Neural progenitor cell (in vitro differentiated cells): Measurements from ENCODE around the gene CTSE. TPM values are rescaled to one million over a fixed set of nuclear protein-coding genes. Genes with fewer than 3 reads are reported as not detected.

Experiments
- DNase-seq: peaks from one replicate; pipeline ENCODE4 v3.0.0-alpha.2; 2016; ENCODE audit warnings: low spot score
- H2AFZ ChIP-seq: fragments of 200-600 bp; sonication (generic); replicated peaks from 2 replicates; pipeline ENCODE4 v1.6.1; 2016; ENCODE audit warnings: antibody characterized with exemption
- H3F3A ChIP-seq: fragments of 200-600 bp; sonication (generic); 2 replicates; pipeline ENCODE4 v1.6.1; 2016; ENCODE audit warnings: antibody characterized with exemption, low read depth
- H3K27ac ChIP-seq: fragments of 200-600 bp; sonication (generic); 2 replicates; pipeline ENCODE4 v1.5.1; 2016; ENCODE audit warnings: mild to moderate bottlenecking
- H3K27me3 ChIP-seq: fragments of 200-600 bp; sonication (generic); 2 replicates; pipeline ENCODE4 v1.6.1; 2016; ENCODE audit warnings: mild to moderate bottlenecking, moderate library complexity
- H3K36me3 ChIP-seq: fragments of 200-600 bp; sonication (generic); 2 replicates; pipeline ENCODE4 v1.5.1; 2016
- H3K4me1 ChIP-seq: fragments of 200-600 bp; sonication (generic); 2 replicates; pipeline ENCODE4 v1.6.1; 2016; ENCODE audit warnings: mixed run types
- H3K4me2 ChIP-seq: fragments of 200-600 bp; sonication (generic); 2 replicates; pipeline ENCODE4 v1.6.1; 2016
- H3K4me3 ChIP-seq: fragments of 200-600 bp; sonication (generic); 2 replicates; pipeline ENCODE4 v1.5.1; 2016
- H3K79me2 ChIP-seq: fragments of 200-600 bp; sonication (generic); 2 replicates; pipeline ENCODE4 v1.6.1; 2016; ENCODE audit warnings: low read depth
- H3K9ac ChIP-seq: fragments of 200-600 bp; sonication (generic); 2 replicates; pipeline ENCODE4 v1.6.1; 2016
- H3K9me3 ChIP-seq: fragments of 200-600 bp; sonication (generic); 2 replicates; pipeline ENCODE4 v1.5.1; 2016; ENCODE audit warnings: low read depth
- H4K20me1 ChIP-seq: fragments of 200-600 bp; sonication (generic); 2 replicates; pipeline ENCODE4 v1.6.1; 2016; ENCODE audit warnings: low read depth
- H3K27ac Mint-ChIP-seq: 3 replicates; pipeline ENCODE4 v1.8.0; 2021; ENCODE audit warnings: mixed read lengths
- H3K27me3 Mint-ChIP-seq: 2 replicates; pipeline ENCODE4 v1.8.0; 2022; ENCODE audit warnings: low read depth, mild to moderate bottlenecking, inconsistent platforms, moderate library complexity, mixed read lengths; ENCODE audit not compliant: insufficient read depth
- H3K36me3 Mint-ChIP-seq: 3 replicates; pipeline ENCODE4 v1.8.0; 2021; ENCODE audit warnings: mixed read lengths
- H3K4me1 Mint-ChIP-seq: 3 replicates; pipeline ENCODE4 v1.8.0; 2021; ENCODE audit warnings: mixed read lengths
- H3K4me3 Mint-ChIP-seq: 3 replicates; pipeline ENCODE4 v1.8.0; 2021; ENCODE audit warnings: mild to moderate bottlenecking, moderate library complexity, mixed read lengths
- H3K9me3 Mint-ChIP-seq: 3 replicates; pipeline ENCODE4 v1.8.0; 2020; ENCODE audit warnings: mixed read lengths
- CTCF ChIP-seq: fragments of 200-600 bp; sonication (generic); IDR thresholded peaks from 2 replicates; pipeline ENCODE4 v1.5.1; 2017; ENCODE audit warnings: antibody characterized with exemption, mild to moderate bottlenecking
- EZH2 ChIP-seq: fragments of 200-600 bp; sonication (generic); IDR thresholded peaks from 2 replicates; pipeline ENCODE4 v1.6.1; 2017; ENCODE audit warnings: antibody characterized with exemption, mild to moderate bottlenecking, moderate library complexity
- EZH2phosphoT487 ChIP-seq: fragments of 200-600 bp; sonication (generic); IDR thresholded peaks from 2 replicates; pipeline ENCODE4 v1.6.1; 2017; ENCODE audit warnings: antibody characterized with exemption
- total RNA-seq: library from RNA; depleted of rRNA; stranded (reverse); fragments of >200 nt; gene quantifications from 2 replicates; pipeline ENCODE4 v1.2.3, GENCODE V29; 2015; ENCODE audit warnings: low replicate concordance

The CTSE gene
- total RNA-seq, 1 donor from 2014 or later = not detected

DNA sequence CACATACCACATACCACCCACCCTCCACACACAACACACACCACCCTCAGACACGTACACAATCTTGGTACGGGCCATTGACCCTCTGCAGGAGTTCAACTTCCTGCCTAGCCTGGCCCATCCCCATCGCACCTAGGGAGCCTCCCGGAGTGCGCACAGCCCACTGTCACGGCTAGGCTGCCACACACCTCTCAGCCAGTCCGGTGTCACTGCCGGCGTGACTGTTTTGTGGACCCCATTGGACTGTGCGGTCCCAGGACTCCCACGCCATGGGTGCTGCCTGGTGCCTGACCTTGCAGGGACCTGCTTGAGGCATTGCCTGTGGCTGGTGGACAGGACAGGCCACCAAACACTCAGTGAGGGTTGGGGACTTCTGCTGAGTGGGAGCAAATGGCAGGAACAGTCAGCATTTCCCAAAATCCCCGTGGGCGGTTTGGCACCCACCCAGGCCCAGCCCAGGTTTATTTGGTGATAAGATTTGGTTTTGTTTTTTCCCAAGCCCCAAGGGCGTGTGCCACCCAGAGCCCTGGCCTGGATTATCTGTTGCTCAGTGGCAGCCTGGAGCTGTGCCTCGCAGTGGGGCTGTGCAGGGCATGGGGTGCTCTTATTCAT lies 48.2 kb downstream of the CTSE start:
- H3K36me3 ChIP-seq = no peaks in the 10 kb centered on the region
- no peak for DNase-seq

DNA sequence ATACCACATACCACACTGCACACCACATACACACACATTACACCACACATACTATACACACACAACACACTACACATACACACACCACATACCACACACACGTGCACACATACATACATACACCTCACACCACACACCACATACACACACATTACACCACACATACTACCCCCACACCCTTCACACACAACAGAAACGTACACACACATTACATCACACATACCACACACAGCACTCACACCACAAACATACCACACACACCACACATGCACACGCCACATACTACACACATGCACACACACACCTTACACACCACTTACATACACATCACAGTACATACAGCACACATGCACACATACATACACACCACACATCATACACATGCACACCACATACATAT lies 49.0 kb downstream of the CTSE start:
- Histone ChIP-seq H3K36me3 (no peaks in the 10 kb centered on the region), H3K79me2 (no peaks in the 10 kb centered on the region), H3K9me3 (no peaks in the 10 kb centered on the region), H3K27me3 (no peaks in the 10 kb centered on the region), H3K27ac (no peak overlapping the region), H2AFZ (no peak overlapping the region), H3K4me2 (no peak overlapping the region), H3F3A (peaks cover 19% of the 10 kb centered on the region), H3K9ac (no peak overlapping the region), H4K20me1 (no peaks in the 10 kb centered on the region), H3K4me3 (no peak overlapping the region), H3K4me1 (peaks cover 5% of the 10 kb centered on the region)
- Mint-ChIP-seq H3K27ac (no peak overlapping the region), H3K27me3 (peaks cover 14% of the 10 kb centered on the region), H3K36me3 (no peaks in the 10 kb centered on the region), H3K4me3 (peak overlapping the region; percentile 12), H3K4me1 (peaks cover 14% of the 10 kb centered on the region), H3K9me3 (peaks cover 6% of the 10 kb centered on the region)
- TF ChIP-seq EZH2phosphoT487 = no peak
- TF ChIP-seq CTCF = no peak
- no peak for TF ChIP-seq EZH2
- DNase-seq = no peak

More for the DNA sequence above, 48.2 kb downstream of the CTSE start:
- Histone ChIP-seq H3K27ac (no peak overlapping the region), H3K4me2 (no peak overlapping the region), H3F3A (peaks cover 19% of the 10 kb centered on the region), H3K4me3 (no peak overlapping the region), H2AFZ (no peak overlapping the region), H3K9me3 (no peaks in the 10 kb centered on the region), H3K27me3 (no peaks in the 10 kb centered on the region), H4K20me1 (no peaks in the 10 kb centered on the region), H3K9ac (no peak overlapping the region), H3K79me2 (no peaks in the 10 kb centered on the region), H3K4me1 (peaks cover 5% of the 10 kb centered on the region)
- Mint-ChIP-seq H3K9me3 (peaks cover 6% of the 10 kb centered on the region), H3K36me3 (no peaks in the 10 kb centered on the region), H3K4me3 (no peak overlapping the region), H3K27ac (peak overlapping the region; percentile 36), H3K4me1 (peaks cover 14% of the 10 kb centered on the region), H3K27me3 (peaks cover 14% of the 10 kb centered on the region)
- no peak for TF ChIP-seq EZH2
- no peak for TF ChIP-seq EZH2phosphoT487
- TF ChIP-seq CTCF = no peak

DNA sequence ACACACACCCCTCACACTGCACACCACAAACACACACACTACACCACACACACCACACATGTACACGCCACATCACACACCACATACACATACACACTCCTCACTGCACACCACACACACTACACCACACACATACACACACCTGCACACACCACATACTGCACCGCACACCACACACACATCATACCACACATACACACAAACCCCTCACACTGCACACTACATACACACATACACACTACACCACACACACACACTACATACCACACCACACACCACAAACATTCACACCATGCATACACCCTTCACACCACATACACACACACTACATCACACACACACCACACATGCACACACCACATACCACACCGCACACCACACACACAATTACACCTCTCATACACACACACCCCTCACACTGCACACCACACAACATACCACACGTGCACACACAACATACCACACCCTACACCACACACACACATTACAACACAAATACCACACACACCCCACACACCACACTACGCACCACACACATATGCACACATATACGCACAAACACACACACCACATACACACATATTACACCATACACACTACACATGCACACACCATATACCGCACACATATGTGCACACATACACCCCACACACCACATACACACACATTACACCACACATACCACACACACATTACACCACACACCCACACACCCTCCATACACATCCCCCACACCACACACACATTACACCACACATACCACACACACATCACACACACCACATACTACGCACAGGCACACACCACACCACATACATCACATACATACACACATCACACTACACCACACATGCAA lies 50.1 kb downstream of the CTSE start:
- no peak for TF ChIP-seq EZH2phosphoT487
- no peak for TF ChIP-seq EZH2
- no peak for TF ChIP-seq CTCF

More for the DNA sequence above, 50.1 kb downstream of the CTSE start:
- no peak overlapping the region for H3K4me2 ChIP-seq
- H3F3A ChIP-seq = peaks cover 19% of the 10 kb centered on the region
- H3K36me3 Mint-ChIP-seq = no peaks in the 10 kb centered on the region
- peaks cover 14% of the 10 kb centered on the region for H3K27me3 Mint-ChIP-seq
- peak overlapping the region; percentile 10 for H3K4me3 Mint-ChIP-seq
- no peak overlapping the region for H3K9ac ChIP-seq
- H3K9me3 Mint-ChIP-seq = peaks cover 6% of the 10 kb centered on the region
- peaks cover 14% of the 10 kb centered on the region for H3K4me1 Mint-ChIP-seq
- H3K36me3 ChIP-seq = no peaks in the 10 kb centered on the region
- H3K4me3 ChIP-seq = no peak overlapping the region
- H3K4me1 ChIP-seq = peaks cover 5% of the 10 kb centered on the region
- no peaks in the 10 kb centered on the region for H3K27me3 ChIP-seq
- H3K27ac ChIP-seq = no peak overlapping the region
- no peaks in the 10 kb centered on the region for H3K9me3 ChIP-seq
- H4K20me1 ChIP-seq = no peaks in the 10 kb centered on the region
- no peak overlapping the region for H2AFZ ChIP-seq
- H3K79me2 ChIP-seq = no peaks in the 10 kb centered on the region
- peak overlapping the region; percentile 10 for H3K27ac Mint-ChIP-seq
- no peak for DNase-seq
